Measurements from ENCODE around the gene VSTM2B.

VSTM2B gene

GRCh38 chr19:29504454-29504853, 21.3 kb upstream of the VSTM2B start:
- peaks cover 18% of the 10 kb centered on the region for H3K27me3 Mint-ChIP-seq
- no peak overlapping the region for H3K27ac Mint-ChIP-seq
- H3K4me3 Mint-ChIP-seq, result no peak overlapping the region
- ATAC-seq, result no peak
- H3K36me3 Mint-ChIP-seq, result no peaks in the 10 kb centered on the region
- no peaks in the 10 kb centered on the region for H3K9me3 Mint-ChIP-seq
- H3K4me1 Mint-ChIP-seq, result no peaks in the 10 kb centered on the region

DNA sequence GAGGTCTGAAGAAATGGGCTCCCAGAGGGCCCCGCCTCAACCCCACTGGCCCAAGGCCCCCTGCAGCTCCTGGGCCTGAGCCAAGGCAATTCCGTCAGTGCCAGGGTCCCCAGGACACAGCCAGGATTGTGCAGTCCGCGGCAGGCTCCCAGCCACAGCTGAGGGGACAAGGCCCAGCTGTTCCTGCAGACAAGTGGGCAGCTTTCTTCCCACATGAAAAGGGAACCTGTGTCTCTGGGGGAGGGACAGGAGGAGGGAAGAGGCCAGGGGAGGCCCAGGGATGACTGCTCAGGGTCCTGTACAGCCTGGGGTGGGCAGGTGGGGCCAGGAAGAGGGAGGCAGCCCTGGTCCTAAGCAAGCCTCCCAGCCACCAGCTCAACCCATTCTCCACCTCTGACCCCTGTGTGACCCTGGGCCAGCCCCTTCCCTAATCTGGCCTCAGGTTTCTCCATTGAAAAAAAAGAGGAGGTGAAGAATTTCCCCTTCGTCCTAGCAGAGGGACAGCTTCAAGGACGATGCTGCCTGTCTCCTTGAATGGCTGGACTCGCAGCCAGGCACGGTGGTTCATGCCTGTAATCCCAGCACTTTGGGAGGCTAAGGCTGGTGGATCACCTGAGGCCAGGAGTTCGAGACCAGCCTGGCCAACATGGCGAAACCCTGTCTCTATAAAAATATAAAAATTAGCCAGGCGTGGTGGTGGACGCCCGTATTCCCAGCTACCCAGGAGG, 20.5 kb upstream of the VSTM2B start:
- no peaks in the 10 kb centered on the region for H3K36me3 Mint-ChIP-seq
- H3K27ac Mint-ChIP-seq, result no peak overlapping the region
- no peak for ATAC-seq
- H3K27me3 Mint-ChIP-seq, result peaks cover 19% of the 10 kb centered on the region
- H3K9me3 Mint-ChIP-seq, result no peaks in the 10 kb centered on the region
- no peak overlapping the region for H3K4me3 Mint-ChIP-seq
- no peaks in the 10 kb centered on the region for H3K4me1 Mint-ChIP-seq

GRCh38 chr19:29506619-29506911, 19.2 kb upstream of the VSTM2B start:
- Mint-ChIP-seq H3K9me3 (peaks cover 2% of the 10 kb centered on the region), H3K36me3 (no peaks in the 10 kb centered on the region), H3K4me1 (no peaks in the 10 kb centered on the region), H3K27ac (no peak overlapping the region), H3K4me3 (no peak overlapping the region), H3K27me3 (peaks cover 23% of the 10 kb centered on the region)
- no peak for ATAC-seq

DNA sequence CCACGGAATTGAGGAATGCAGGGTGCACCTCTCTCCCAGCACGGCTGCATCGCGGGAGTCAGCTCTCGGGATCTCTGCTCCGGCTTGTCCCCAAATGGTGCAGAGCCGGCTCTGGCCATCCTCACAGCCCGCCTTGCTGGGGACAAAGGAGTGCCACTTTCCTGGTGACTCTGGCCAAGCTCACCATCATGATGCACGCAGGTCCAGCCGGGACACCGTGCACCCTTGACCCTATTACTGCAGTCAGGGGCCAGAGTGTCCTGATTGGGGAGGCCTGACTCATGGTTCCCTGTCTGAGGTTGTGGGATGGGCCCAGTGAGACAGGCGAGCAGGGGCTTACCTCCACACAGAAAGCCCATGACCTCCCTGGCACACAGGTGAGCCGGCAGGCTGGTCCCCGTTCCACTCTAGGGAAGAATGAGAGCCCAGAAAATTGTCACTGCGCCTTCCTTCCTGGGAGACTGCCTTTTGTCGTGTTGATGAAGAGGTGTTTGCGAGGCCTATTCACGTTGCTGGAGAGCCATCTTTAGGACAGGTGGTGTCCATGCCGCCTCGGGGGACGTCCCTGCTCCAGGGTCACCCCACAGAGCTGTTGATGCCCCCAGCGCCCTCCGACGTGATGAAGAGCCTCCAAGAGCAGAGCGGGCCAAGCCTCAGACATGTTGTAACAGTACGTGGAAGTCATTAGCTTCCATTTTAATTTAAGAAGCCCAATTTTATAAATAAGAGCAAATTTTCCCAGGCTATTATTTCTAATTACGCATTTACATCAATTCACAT, 18.5 kb upstream of the VSTM2B start:
- Mint-ChIP-seq H3K27me3 (peaks cover 27% of the 10 kb centered on the region), H3K36me3 (no peaks in the 10 kb centered on the region), H3K4me3 (no peak overlapping the region), H3K27ac (no peak overlapping the region), H3K9me3 (peaks cover 9% of the 10 kb centered on the region), H3K4me1 (no peaks in the 10 kb centered on the region)
- ATAC-seq, result no peak

DNA sequence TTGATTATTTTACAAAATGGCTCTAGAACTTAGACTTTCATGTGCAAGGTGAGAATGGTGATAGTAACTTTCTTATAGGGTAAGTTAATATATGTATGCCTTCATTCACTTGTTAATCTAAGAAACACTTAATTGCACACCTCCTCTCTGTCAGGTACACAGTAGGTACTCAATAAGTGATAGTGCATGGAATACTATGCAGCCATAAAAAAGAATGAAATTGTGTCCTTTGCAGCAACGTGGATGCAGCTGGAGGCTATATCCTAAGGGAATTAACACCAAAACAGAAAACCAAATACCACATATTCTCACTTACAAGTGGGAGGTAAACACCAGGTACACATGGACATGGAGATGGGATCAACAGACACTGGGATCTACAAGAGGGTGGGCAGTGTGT, 17.6 kb upstream of the VSTM2B start:
- no peak for ATAC-seq
- Mint-ChIP-seq H3K27ac (no peak overlapping the region), H3K36me3 (no peaks in the 10 kb centered on the region), H3K4me3 (no peak overlapping the region), H3K4me1 (no peaks in the 10 kb centered on the region), H3K27me3 (peaks cover 27% of the 10 kb centered on the region), H3K9me3 (peaks cover 18% of the 10 kb centered on the region)

DNA sequence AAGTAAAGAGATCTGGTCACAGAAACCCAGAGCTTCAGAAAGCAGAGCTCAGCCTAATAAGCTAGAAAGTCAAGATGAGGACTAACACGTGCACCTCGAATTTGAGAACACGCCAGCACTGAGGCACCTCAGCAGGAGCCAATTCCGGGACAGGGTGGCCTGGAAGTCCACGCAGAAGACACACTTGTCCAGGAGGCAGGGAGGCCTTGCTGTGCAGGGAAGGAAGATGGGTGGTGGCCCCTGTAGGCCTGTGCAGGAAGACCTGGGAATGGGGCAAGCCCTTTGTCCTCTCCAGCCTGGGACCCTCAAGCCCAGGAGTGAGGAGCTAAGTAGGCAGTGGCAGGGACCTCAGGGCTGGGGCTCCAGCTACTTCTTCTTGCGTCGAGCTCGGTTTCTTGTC, 16.3 kb upstream of the VSTM2B start:
- H3K27ac Mint-ChIP-seq, result no peak overlapping the region
- H3K36me3 Mint-ChIP-seq, result no peaks in the 10 kb centered on the region
- ATAC-seq, result no peak
- no peak overlapping the region for H3K4me3 Mint-ChIP-seq
- peaks cover 27% of the 10 kb centered on the region for H3K27me3 Mint-ChIP-seq
- H3K9me3 Mint-ChIP-seq, result peaks cover 28% of the 10 kb centered on the region
- no peaks in the 10 kb centered on the region for H3K4me1 Mint-ChIP-seq

DNA sequence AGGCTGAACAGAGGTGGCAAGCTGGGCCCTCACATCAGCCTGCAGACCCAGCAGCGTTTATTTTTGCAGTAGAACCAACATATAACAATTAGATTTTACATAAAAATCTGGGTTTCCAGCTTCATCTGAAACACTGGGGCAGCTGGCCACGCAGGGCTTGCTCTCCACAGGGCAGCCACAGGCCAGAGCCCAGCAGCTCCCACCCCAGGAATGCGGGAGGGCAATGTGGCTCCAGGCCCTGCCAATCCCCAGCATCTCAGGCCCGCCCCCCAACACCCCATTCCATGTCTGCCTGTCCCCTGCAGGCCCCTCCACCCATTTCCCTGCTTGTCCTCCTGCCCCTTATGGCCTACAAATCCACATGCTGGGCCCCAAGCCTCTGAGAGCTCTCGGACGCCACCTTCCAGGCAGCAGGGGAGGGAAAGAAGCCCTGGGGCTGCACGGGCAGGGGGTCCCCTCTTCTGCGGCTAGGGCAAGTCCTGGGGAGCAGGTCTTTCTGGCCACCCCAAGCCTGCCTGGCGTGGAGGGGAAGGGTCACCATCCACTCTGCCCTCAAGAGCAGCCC, 15.0 kb upstream of the VSTM2B start:
- Mint-ChIP-seq H3K36me3 (no peaks in the 10 kb centered on the region), H3K27ac (no peak overlapping the region), H3K27me3 (peaks cover 27% of the 10 kb centered on the region), H3K4me1 (no peaks in the 10 kb centered on the region), H3K4me3 (no peak overlapping the region), H3K9me3 (peaks cover 33% of the 10 kb centered on the region)
- ATAC-seq, result no peak

DNA sequence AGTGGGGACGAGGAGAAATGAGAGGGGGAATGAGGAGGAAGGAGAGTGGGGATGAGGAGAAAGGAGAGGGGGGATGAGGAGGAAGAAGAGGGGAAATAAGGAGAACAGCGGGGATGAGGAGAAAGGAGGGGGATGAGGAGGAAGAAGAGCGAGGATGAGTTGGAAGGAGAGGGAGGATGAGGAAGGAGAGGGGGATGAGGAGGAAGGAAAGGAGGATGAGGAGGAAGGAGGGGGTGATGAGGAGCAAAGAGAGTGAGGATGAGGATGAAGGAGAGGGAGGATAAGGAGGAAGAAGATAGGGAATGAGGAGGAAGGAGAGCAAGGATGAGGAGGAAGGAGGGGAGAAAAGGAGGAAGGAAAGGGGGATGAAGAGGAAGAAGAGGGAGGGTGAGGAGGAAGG, 14.0 kb upstream of the VSTM2B start:
- Mint-ChIP-seq H3K4me3 (no peak overlapping the region), H3K9me3 (peaks cover 33% of the 10 kb centered on the region), H3K27me3 (peaks cover 27% of the 10 kb centered on the region), H3K4me1 (no peaks in the 10 kb centered on the region), H3K36me3 (no peaks in the 10 kb centered on the region), H3K27ac (no peak overlapping the region)
- ATAC-seq, result no peak

DNA sequence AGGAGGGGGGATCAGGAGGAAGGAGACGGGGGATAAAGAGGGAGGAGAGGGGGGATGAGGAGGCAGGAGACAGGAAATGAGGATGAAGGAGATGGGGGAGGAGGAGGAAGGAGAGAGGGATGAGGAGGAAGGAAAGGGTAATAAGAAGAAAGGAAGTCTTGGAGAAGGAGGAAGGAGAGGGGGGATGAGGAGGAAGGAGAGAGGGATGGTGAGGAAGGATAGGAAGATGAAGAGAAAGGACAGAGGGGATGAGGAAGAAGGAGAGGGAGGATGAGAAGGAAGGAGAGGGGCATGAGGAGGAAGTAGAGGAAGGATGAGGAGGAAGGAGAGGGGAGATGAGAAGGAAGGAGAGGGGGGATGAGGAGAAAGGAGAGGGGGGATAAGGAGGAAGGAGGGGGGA, 13.0 kb upstream of the VSTM2B start:
- Mint-ChIP-seq H3K36me3 (no peaks in the 10 kb centered on the region), H3K4me3 (no peak overlapping the region), H3K27me3 (peaks cover 26% of the 10 kb centered on the region), H3K9me3 (peaks cover 33% of the 10 kb centered on the region), H3K27ac (no peak overlapping the region), H3K4me1 (no peaks in the 10 kb centered on the region)
- ATAC-seq, result no peak

- Mint-ChIP-seq H3K36me3 (no peaks in the 10 kb centered on the region), H3K4me3 (no peak overlapping the region), H3K4me1 (no peaks in the 10 kb centered on the region), H3K27ac (no peak overlapping the region), H3K9me3 (peaks cover 33% of the 10 kb centered on the region), H3K27me3 (peaks cover 13% of the 10 kb centered on the region)
- peak; percentile 59 for ATAC-seq
Measured at GRCh38 chr19:29514525-29515232, 11.1 kb upstream of the VSTM2B start.

DNA sequence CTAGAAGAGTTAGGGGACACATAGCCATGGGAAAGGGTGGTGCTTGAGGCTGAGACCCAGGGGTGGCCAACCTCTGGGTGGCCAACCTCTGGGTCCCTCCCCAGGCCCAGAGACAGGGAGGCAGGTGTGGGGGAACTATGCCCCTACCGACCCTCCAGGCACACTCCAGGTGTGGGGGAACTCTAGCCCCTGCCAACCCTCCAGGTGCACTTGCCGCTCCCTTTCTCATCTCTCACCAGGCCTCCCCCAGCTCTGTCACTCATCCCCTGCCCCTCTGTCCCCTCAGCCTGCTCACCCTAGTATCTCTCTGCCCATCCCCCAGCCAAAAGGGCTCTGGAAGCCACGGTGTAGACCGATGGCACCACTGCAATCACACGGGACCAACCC, 10.6 kb upstream of the VSTM2B start:
- H3K4me3 Mint-ChIP-seq, result no peak overlapping the region
- peak; percentile 28 for ATAC-seq
- H3K4me1 Mint-ChIP-seq, result no peaks in the 10 kb centered on the region
- H3K27ac Mint-ChIP-seq, result no peak overlapping the region
- peaks cover 19% of the 10 kb centered on the region for H3K27me3 Mint-ChIP-seq
- no peaks in the 10 kb centered on the region for H3K36me3 Mint-ChIP-seq
- peaks cover 33% of the 10 kb centered on the region for H3K9me3 Mint-ChIP-seq

GRCh38 chr19:29515706-29516357, 10.0 kb upstream of the VSTM2B start:
- ATAC-seq, result no peak
- H3K4me1 Mint-ChIP-seq, result no peaks in the 10 kb centered on the region
- H3K36me3 Mint-ChIP-seq, result no peaks in the 10 kb centered on the region
- peaks cover 25% of the 10 kb centered on the region for H3K27me3 Mint-ChIP-seq
- peaks cover 33% of the 10 kb centered on the region for H3K9me3 Mint-ChIP-seq
- H3K4me3 Mint-ChIP-seq, result no peak overlapping the region
- H3K27ac Mint-ChIP-seq, result no peak overlapping the region

GRCh38 chr19:29516358-29516725, 9.5 kb upstream of the VSTM2B start:
- H3K36me3 Mint-ChIP-seq, result no peaks in the 10 kb centered on the region
- H3K27me3 Mint-ChIP-seq, result peaks cover 28% of the 10 kb centered on the region
- H3K4me1 Mint-ChIP-seq, result no peaks in the 10 kb centered on the region
- no peak for ATAC-seq
- H3K27ac Mint-ChIP-seq, result no peak overlapping the region
- H3K4me3 Mint-ChIP-seq, result no peak overlapping the region
- H3K9me3 Mint-ChIP-seq, result peaks cover 33% of the 10 kb centered on the region

- Mint-ChIP-seq H3K27ac (no peak overlapping the region), H3K4me1 (no peaks in the 10 kb centered on the region), H3K27me3 (peaks cover 28% of the 10 kb centered on the region), H3K36me3 (no peaks in the 10 kb centered on the region), H3K9me3 (peaks cover 28% of the 10 kb centered on the region), H3K4me3 (no peak overlapping the region)
- no peak for ATAC-seq
Measured at GRCh38 chr19:29516821-29517395, 8.9 kb upstream of the VSTM2B start.

GRCh38 chr19:29517412-29517811, 8.4 kb upstream of the VSTM2B start:
- Mint-ChIP-seq H3K27ac (no peak overlapping the region), H3K4me1 (no peaks in the 10 kb centered on the region), H3K27me3 (peaks cover 30% of the 10 kb centered on the region), H3K36me3 (no peaks in the 10 kb centered on the region), H3K9me3 (peaks cover 23% of the 10 kb centered on the region), H3K4me3 (no peak overlapping the region)
- ATAC-seq, result no peak
